Stimulated activated CD4-positive, alpha-beta T cell treated with anti-CD3 and anti-CD28 coated beads, Interleukin-12 subunit alpha, Interleukin-12 subunit beta, amount 100 ng/mL, for 24 hours (primary cell): ENCODE measurements around the gene SHISA4.
"Not testable (repeated sequence)": the region's sequence is repeated elsewhere in the genome, so short reads cannot be mapped to it uniquely, and the experiment has no call there.

Source experiments
- DNase-seq, 2 experiments: peaks; one replicate each; pipeline ENCODE4 v3.0.0-alpha.2; 2020; ENCODE audit warnings: low read depth in 2 of 2

SHISA4 gene

DNA sequence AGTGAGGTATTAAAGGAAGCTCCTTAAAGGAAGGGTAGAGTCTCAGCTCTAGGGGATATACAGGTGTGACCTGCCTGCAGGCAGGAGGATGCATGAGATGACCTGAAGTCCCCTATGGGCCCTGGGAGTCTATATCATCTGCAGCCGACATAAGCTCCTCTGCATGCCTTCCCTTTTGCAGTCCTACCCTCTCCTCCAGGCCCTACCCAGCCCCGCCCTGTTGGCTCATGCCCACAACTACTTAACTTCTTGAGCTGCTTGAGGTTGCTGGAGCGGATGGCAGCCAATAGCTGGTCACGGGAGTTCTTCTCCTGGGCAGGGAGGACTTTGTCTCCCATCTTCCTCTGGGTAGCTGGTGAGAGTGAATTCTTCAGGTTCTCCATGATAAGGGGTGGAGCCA lies 10.3 kb downstream of the SHISA4 start:
- no peak for DNase-seq

GRCh38 chr1:201899683-201900429 lies 11.2 kb downstream of the SHISA4 start:
- DNase-seq, result no peak

DNA sequence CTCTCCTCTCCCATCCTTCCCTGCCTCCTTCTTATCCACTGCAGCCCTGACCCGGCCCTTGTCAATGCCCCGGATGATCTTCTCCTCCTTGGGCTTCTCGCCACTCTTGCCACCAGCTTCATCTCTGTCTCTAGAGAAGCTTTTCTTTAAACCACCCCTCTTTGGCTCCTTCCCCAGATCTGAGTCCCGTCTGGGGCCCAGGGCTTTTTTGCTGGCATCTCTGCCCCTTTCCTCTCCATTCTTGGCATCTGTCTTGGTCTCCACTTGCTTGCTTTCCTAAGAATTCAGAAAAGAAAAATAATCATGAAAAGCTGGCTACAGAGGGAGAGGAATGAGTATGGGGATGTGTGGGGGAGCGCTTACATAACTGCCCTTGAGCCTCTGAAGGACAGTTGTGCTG lies 11.8 kb downstream of the SHISA4 start:
- no peak for DNase-seq

DNA sequence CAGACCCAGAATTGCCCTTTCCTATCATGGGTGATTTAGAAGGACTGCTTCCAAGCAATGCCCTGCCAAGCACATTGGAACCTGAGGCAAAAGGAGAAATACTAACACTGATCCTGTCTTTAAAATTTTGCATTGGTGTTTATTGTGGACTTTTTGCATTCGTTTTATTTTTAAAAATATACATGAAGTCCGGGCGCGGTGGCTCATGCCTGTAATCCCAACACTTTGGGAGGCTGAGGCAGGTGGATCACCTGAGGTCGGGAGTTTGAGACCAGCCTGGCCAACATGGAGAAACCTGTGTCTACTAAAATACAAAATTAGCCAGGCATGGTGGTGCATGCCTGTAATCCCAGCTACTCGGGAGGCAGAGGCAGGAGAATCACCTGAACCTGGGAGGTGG lies 12.3 kb downstream of the SHISA4 start:
- not testable (repeated sequence) for DNase-seq

GRCh38 chr1:201902198-201902597 lies 13.5 kb downstream of the SHISA4 start:
- DNase-seq, result no peak

GRCh38 chr1:201903135-201903534 lies 14.4 kb downstream of the SHISA4 start:
- no peak for DNase-seq

DNA sequence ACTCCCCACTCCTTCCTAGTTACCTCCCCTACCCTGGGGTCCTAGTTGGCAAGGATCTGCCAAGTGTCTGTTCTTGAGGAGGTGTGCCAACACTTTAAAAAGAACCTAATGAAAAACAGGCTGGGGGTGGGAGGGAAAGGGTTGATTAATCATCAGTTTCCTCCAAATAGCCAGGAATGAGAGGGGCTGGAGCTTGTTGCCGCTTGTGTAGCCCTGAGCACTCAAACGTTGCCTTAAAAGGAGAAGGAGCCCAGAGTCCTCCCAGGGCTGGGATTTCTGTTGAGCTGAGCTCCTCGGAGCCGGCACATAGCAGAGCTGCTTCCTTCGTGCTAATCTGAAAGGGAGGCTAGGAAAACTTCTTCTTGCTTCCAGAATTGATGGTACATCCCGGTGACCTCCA lies 15.9 kb downstream of the SHISA4 start:
- no peak for DNase-seq

GRCh38 chr1:201905234-201905890 lies 16.7 kb downstream of the SHISA4 start:
- DNase-seq, result no peak

DNA sequence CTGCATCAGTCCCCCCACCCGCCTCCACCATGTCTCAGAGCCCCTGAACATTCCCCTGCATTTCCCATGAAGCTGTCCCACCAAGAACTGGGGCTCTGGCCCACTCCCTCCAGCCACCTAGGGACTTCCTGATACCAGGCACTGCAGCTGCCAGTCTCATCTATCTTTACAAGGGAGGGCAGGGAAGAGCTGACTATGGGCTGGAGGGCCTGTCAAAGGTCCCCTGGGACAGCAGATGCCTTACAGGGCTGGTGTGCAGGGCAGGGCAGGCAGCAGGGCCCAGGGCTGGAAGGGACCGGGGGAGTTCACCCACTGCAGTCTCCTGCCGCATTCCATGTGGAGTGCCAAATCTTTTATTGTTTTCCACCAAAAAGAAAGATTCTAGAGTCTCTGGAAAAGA lies 17.6 kb downstream of the SHISA4 start:
- no peak for DNase-seq

DNA sequence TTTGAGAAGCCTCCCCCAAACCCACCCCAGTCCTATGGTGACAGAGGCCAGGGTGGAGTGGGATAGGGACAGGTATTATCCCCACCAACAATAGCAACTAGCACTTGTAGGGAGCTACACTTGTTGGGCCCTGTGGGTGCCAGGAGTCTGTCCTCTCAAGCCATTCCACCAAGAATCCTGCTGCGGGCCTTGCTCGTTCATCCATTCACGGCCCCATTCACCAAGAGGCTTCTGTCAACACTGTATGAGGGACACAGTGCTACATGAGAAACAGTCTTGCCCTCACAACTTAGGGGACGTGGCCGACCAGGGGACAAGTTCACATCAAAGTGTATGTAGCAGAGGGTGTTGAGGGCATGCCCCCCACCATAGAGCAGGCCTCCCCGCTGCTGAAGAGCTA lies 18.9 kb downstream of the SHISA4 start:
- no peak for DNase-seq

GRCh38 chr1:201911826-201912571 lies 23.3 kb downstream of the SHISA4 start:
- no peak for DNase-seq

DNA sequence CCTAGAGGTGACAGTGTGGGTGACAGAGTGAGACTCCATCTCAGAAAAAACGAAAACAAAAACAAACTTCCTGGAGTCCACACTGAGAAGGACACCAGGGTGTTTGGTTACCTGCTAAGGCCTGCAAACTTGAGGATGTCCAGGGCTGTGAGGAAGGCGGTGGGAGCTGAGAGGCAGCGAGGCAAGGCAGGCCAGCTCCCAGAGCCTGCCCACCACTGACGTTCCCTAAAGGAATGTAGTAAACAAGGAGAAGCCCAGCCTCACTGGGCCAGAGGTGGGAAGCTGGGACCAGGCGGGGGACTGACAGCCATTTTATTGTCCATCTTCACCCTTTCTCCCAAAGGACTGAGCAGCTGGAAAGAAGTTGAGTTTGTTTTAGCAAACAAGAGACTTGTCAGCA lies 24.1 kb downstream of the SHISA4 start:
- no peak for DNase-seq

GRCh38 chr1:201914456-201915235 lies 25.9 kb downstream of the SHISA4 start:
- DNase-seq, result no peak

DNA sequence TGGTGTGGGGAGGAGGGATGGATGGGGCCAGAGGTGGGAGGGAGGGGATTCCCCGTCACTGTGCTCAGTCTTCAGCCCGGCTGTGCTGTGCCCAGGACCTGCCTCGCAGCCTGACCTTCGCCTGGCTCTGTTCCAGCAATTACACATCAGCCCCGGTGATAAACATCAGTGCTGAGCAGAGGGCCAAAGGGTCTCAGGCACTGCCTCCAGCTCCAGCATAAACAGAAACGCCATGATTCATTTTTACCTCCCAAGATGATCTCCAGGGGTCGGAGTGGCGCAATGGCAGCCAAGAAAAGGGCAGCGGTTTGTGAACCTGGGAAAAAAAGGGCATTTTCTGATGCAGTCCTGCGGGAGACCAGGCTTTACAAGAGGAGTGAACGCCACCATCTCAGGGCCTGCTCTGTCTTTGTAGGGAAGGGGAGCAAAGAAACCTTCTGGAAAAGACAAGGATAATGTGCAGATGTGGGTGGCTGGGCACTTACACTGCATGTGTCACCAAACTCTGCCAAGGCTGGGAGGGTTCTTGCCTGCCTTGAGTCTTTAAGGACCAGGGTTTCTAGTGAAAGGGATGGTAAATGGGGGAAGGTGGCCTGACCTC lies 28.1 kb downstream of the SHISA4 start:
- DNase-seq, result no peak

DNA sequence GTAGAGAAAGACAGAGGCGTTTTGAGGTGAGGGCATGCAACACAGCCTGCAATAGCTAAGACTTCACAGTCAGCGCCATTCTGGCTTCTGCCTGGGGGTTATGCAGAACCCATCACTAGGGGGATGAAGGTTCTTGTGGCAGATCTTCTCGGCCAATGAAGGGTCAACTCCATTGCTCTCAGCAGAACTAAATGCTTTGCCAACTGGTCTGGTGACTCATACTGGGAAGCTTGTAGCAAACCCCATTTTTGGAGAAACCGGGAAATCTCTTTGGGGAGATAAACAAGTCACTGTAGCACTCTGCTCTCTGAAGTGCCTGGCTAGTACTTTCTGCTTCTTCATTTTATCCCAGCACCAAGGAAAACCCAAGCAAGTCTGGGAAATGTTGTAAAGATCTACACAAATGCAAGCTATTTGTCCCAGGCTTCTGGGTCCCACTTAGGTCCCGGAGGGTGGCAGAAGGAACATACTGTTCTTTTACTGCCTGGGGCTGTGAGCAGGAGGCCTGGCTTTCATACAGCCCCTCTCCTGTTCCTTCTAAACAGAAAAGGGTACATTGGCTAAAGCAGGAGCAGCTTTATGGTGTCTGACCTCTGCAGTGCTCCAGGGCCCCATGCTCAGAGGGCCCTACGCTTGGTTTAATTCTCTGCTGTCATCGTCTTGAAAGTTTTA lies 28.8 kb downstream of the SHISA4 start:
- no peak for DNase-seq

DNA sequence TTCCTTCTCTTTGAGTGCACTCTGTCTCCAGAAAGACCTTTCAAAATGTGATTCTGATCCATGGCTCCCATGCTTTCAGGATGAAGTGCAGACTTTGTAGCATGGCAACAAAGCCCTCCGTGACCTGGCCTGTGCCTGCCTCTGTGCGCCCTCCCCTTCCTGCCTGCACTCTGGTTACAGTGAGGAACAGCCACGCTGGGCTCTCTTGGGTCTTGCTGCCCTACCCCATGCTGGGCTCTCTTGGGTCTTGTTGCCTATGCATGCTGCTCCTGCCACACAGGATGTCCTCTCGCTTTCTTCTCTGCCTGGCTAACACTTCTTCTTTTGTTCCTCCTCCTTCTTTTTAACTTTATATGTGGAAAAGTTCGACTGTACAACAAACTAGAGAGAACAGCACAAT lies 29.6 kb downstream of the SHISA4 start:
- no peak for DNase-seq

GRCh38 chr1:201921952-201922558 lies 33.4 kb downstream of the SHISA4 start:
- no peak for DNase-seq

GRCh38 chr1:201925301-201925567 lies 36.5 kb downstream of the SHISA4 start:
- no peak for DNase-seq

DNA sequence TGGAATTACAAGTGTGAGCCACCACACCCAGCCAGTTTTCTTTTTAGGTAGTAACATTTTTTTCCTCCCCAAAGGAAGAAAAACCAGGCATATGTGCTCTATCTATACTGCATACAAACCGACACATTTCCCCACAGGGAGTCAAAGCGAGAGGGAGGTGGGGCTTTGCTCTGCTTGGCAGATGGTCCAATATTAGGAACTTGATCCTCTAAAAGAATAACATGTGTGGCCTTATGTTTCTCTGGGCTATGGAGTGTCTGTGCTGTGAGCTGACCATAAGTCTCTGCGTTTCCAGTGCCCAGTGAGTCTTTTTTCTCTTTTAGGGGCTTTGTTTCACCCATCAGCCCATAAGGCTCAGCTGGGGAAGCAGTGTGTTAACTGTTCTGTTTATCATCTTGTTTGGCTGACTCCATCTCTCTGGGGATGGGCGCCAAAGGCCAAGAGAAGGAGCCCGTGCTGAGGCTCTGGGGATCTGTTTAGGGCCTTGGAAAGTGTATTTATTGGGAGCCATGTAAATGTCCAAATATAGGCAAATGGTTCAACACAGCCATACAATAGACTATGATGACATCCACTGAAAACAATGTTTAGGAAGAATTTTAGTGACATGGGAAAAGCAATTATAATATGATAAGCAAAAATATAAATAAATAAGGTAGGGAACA lies 37.4 kb downstream of the SHISA4 start:
- DNase-seq, result no peak

GRCh38 chr1:201928266-201928665 lies 39.6 kb downstream of the SHISA4 start:
- no peak for DNase-seq
